ENCODE measurements around the gene OR52M1. TPM values are rescaled to one million over a fixed set of nuclear protein-coding genes. Genes with fewer than 3 reads are reported as not detected.

The OR52M1 gene
- total RNA-seq, 1 experiment from 2014 or later, result not detected

- ChIA-PET POLR2A (no interaction called here), RAD21 (ENCODE audit: low non-redundant PET in 1 of 2, low total read pairs in 2 of 2, uncharacterized antibody in 2 of 2, unreplicated experiment in 2 of 2) (no interaction called here), CTCF (no interaction called here)
- ATAC-seq, result no peak
- intact Hi-C loops (cut with micrococcal nuclease), result no loop called here
- H3K27me3 ChIP-seq (ENCODE audit: insufficient read depth, low read length), result peaks cover 82% of the 10 kb centered on the region
- H3K4me3 ChIP-seq (replicated peaks in 1 of 2; ENCODE audit: low read depth in 1 of 2, low read length in 2 of 2), result no peak overlapping the region
- H3K9me3 ChIP-seq (ENCODE audit: control insufficient read depth in 1 of 2, insufficient read depth in 1 of 2, low read depth in 1 of 2, low read length in 2 of 2), result no peaks in the 10 kb centered on the region
- TF ChIP-seq SRF (IDR thresholded peaks at IDR 0.05; ENCODE audit: low read depth) (no peak), POLR2AphosphoS5 (IDR thresholded peaks at IDR 0.05; ENCODE audit: low read depth, low read length) (no peak), EZH2 (IDR thresholded peaks at IDR 0.05) (no peak), CEBPB (IDR thresholded peaks at IDR 0.05; ENCODE audit: low read depth) (no peak), TCF7L2 (IDR thresholded peaks at IDR 0.05; ENCODE audit: borderline replicate concordance, extremely low read depth, insufficient read depth, insufficient read length) (no peak), EGR1 (IDR thresholded peaks at IDR 0.05; ENCODE audit: low read depth) (no peak), POLR2A (IDR thresholded peaks at IDR 0.05; ENCODE audit: borderline replicate concordance, extremely low read depth, insufficient read depth, insufficient read length) (no peak), SP1 (IDR thresholded peaks at IDR 0.05; ENCODE audit: low read depth) (no peak), FOSL1 (IDR thresholded peaks at IDR 0.05; ENCODE audit: low read depth) (no peak), JUND (IDR thresholded peaks at IDR 0.05) (no peak), YY1 (IDR thresholded peaks at IDR 0.05; ENCODE audit: extremely low read depth, insufficient replicate concordance, low read depth, low read length) (no peak), ZFX (IDR thresholded peaks at IDR 0.05) (no peak), ZBTB33 (IDR thresholded peaks at IDR 0.05; ENCODE audit: extremely low read depth, insufficient replicate concordance, low read length) (no peak)
- TF ChIP-seq, protein P1, sequence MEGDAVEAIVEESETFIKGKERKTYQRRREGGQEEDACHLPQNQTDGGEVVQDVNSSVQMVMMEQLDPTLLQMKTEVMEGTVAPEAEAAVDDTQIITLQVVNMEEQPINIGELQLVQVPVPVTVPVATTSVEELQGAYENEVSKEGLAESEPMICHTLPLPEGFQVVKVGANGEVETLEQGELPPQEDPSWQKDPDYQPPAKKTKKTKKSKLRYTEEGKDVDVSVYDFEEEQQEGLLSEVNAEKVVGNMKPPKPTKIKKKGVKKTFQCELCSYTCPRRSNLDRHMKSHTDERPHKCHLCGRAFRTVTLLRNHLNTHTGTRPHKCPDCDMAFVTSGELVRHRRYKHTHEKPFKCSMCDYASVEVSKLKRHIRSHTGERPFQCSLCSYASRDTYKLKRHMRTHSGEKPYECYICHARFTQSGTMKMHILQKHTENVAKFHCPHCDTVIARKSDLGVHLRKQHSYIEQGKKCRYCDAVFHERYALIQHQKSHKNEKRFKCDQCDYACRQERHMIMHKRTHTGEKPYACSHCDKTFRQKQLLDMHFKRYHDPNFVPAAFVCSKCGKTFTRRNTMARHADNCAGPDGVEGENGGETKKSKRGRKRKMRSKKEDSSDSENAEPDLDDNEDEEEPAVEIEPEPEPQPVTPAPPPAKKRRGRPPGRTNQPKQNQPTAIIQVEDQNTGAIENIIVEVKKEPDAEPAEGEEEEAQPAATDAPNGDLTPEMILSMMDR (IDR thresholded peaks at IDR 0.05 in 2 of 3, conservative IDR thresholded peaks at IDR 0.05 in 1 of 3; ENCODE audit: borderline replicate concordance in 1 of 3, insufficient read depth in 1 of 3, low read depth in 2 of 3, low read length in 2 of 3), result no peak
- TF ChIP-seq, protein P2, sequence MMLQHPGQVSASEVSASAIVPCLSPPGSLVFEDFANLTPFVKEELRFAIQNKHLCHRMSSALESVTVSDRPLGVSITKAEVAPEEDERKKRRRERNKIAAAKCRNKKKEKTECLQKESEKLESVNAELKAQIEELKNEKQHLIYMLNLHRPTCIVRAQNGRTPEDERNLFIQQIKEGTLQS (IDR thresholded peaks at IDR 0.05), result no peak
- no peaks in the 10 kb centered on the region for H3K79me2 ChIP-seq (ENCODE audit: insufficient read depth, low read length)
- no peak overlapping the region for H3K4me2 ChIP-seq (ENCODE audit: low read length)
- no peak for DNase-seq (ENCODE audit: low read depth, low spot score)
- no peaks in the 10 kb centered on the region for H3K36me3 ChIP-seq (ENCODE audit: control insufficient read depth in 1 of 2, insufficient read depth in 2 of 2, low read length in 2 of 2)
- no TSS peak for BruUV-seq (replicated peaks)
- no peak overlapping the region for H3K27ac ChIP-seq (ENCODE audit: low read depth, low read length)
- H2AFZ ChIP-seq (ENCODE audit: low read depth, low read length, poor library complexity, severe bottlenecking), result no peak overlapping the region
- no peaks in the 10 kb centered on the region for H4K20me1 ChIP-seq (ENCODE audit: insufficient read depth)
- no peaks in the 10 kb centered on the region for H3K4me1 ChIP-seq (ENCODE audit: control insufficient read depth in 1 of 2, insufficient read depth in 2 of 2, low read length in 2 of 2)
- H3K9ac ChIP-seq (ENCODE audit: low read length), result no peak overlapping the region
- H3K9me2 ChIP-seq (ENCODE audit: insufficient read depth), result no peaks in the 10 kb centered on the region
Observed at GRCh38 chr11:4580124-4580523, 35.1 kb downstream of the OR52M1 start.
